WTC11 (cell line): ENCODE measurements around the gene CROCC2. TPM values are rescaled to one million over a fixed set of nuclear protein-coding genes. Genes with fewer than 3 reads are reported as not detected.

ENCODE experiments used
- ATAC-seq: fragments of 200-7000 bp; cut with Tn5 transposase; 2 replicates; pipeline ENCODE4 v1.10.0; 2021; ENCODE audit warnings: mild to moderate bottlenecking, moderate library complexity
- CTCF ChIA-PET: fragments of 300-600 bp; sonication (Branson Sonifier 250); formaldehyde crosslinking; loops from one replicate; lab custom pipeline; 2021; ENCODE audit warnings: antibody characterized with exemption; lab: Charles Lee
- POLR2A ChIA-PET: fragments of 350-600 bp; sonication (Branson Sonifier 250); formaldehyde crosslinking; loops from one replicate; lab custom pipeline; 2021; ENCODE audit warnings: antibody characterized with exemption; lab: Charles Lee
- DNase-seq: peaks from one replicate; pipeline ENCODE4 v3.0.0; 2021; ENCODE audit warnings: low spot score
- H3K27ac Mint-ChIP-seq: 2 replicates; pipeline ENCODE4 v1.8.0; 2021; ENCODE audit warnings: mixed read lengths
- H3K27me3 Mint-ChIP-seq: 2 replicates; pipeline ENCODE4 v1.8.0; 2021; ENCODE audit warnings: low read depth, mild to moderate bottlenecking, moderate library complexity, mixed read lengths
- H3K36me3 Mint-ChIP-seq: 2 replicates; pipeline ENCODE4 v1.8.0; 2021; ENCODE audit warnings: mixed read lengths
- H3K4me1 Mint-ChIP-seq: 2 replicates; pipeline ENCODE4 v1.8.0; 2022; ENCODE audit warnings: mixed read lengths
- H3K4me3 Mint-ChIP-seq: 2 replicates; pipeline ENCODE4 v1.8.0; 2021; ENCODE audit warnings: mild to moderate bottlenecking, moderate library complexity, mixed read lengths
- H3K9me3 Mint-ChIP-seq: 2 replicates; pipeline ENCODE4 v1.8.0; 2021; ENCODE audit warnings: mixed read lengths
- E2F4 ChIP-seq: sonication (generic); formaldehyde crosslinking; IDR thresholded peaks from 2 replicates; pipeline ENCODE4 v1.8.1; 2022; ENCODE audit warnings: low read depth, mild to moderate bottlenecking, moderate library complexity, missing genetic modification reagents, borderline replicate concordance
- ESRRA ChIP-seq: sonication (generic); formaldehyde crosslinking; IDR thresholded peaks from 2 replicates; pipeline ENCODE4 v1.8.1; 2022; ENCODE audit warnings: mild to moderate bottlenecking, missing genetic modification reagents, borderline replicate concordance
- FOXJ3 ChIP-seq: sonication (generic); formaldehyde crosslinking; IDR thresholded peaks from 2 replicates; pipeline ENCODE4 v1.9.0; 2021; ENCODE audit warnings: missing genetic modification reagents, mild to moderate bottlenecking, borderline replicate concordance
- GABPB1 ChIP-seq: sonication (generic); formaldehyde crosslinking; IDR thresholded peaks from 2 replicates; pipeline ENCODE4 v1.8.1; 2023; ENCODE audit warnings: mild to moderate bottlenecking, missing genetic modification reagents
- IRF2 ChIP-seq: sonication (generic); formaldehyde crosslinking; IDR thresholded peaks from 2 replicates; pipeline ENCODE4 v1.8.0; 2022; ENCODE audit warnings: low read depth, missing genetic modification reagents, borderline replicate concordance
- MAX ChIP-seq: sonication (generic); formaldehyde crosslinking; IDR thresholded peaks from 2 replicates; pipeline ENCODE4 v1.8.0; 2022; ENCODE audit warnings: mild to moderate bottlenecking, missing genetic modification reagents
- MYBL2 ChIP-seq: sonication (generic); formaldehyde crosslinking; IDR thresholded peaks from 2 replicates; pipeline ENCODE4 v1.8.1; 2023; ENCODE audit warnings: mild to moderate bottlenecking, moderate library complexity, missing genetic modification reagents
- PREB ChIP-seq: sonication (generic); formaldehyde crosslinking; IDR thresholded peaks from 2 replicates; pipeline ENCODE4 v1.8.1; 2022; ENCODE audit warnings: mild to moderate bottlenecking, missing genetic modification reagents, moderate library complexity, borderline replicate concordance
- RELA ChIP-seq: sonication (generic); formaldehyde crosslinking; IDR thresholded peaks from 2 replicates; pipeline ENCODE4 v1.8.1; 2022; ENCODE audit warnings: missing genetic modification reagents, mild to moderate bottlenecking, borderline replicate concordance
- SOX15 ChIP-seq: fragments of 250-450 bp; sonication (Bioruptor Pico); IDR thresholded peaks from 2 replicates; pipeline ENCODE4 v1.9.0; 2021; ENCODE audit warnings: mild to moderate bottlenecking
- ZBTB43 ChIP-seq: sonication (generic); formaldehyde crosslinking; IDR thresholded peaks from 2 replicates; pipeline ENCODE4 v1.8.1; 2023; ENCODE audit warnings: mild to moderate bottlenecking, missing genetic modification reagents
- ZNF263 ChIP-seq: sonication (generic); formaldehyde crosslinking; IDR thresholded peaks from 2 replicates; pipeline ENCODE4 v1.8.1; 2022; ENCODE audit warnings: low read depth, mild to moderate bottlenecking, moderate library complexity, missing genetic modification reagents
- ZNF317 ChIP-seq: sonication (generic); formaldehyde crosslinking; IDR thresholded peaks from 2 replicates; pipeline ENCODE4 v1.8.1; 2023; ENCODE audit warnings: low read depth, mild to moderate bottlenecking, moderate library complexity, missing genetic modification reagents, borderline replicate concordance
- ZNF671 ChIP-seq: fragments of 250-450 bp; sonication (Bioruptor Pico); IDR thresholded peaks from 2 replicates; pipeline ENCODE4 v1.8.0; 2021; ENCODE audit warnings: mild to moderate bottlenecking
- total RNA-seq: library from RNA; stranded (reverse); gene quantifications from 3 replicates; pipeline ENCODE4 v1.2.3, GENCODE V29; 2021
- TF ChIP-seq, protein P1 (sequence below): sonication (generic); formaldehyde crosslinking; IDR thresholded peaks from 2 replicates; pipeline ENCODE4 v1.8.1; 2023; ENCODE audit warnings: mild to moderate bottlenecking, moderate library complexity, missing genetic modification reagents
- TF ChIP-seq, protein P2 (sequence below): sonication (generic); formaldehyde crosslinking; IDR thresholded peaks from 2 replicates; pipeline ENCODE4 v1.8.1; 2023; ENCODE audit warnings: mild to moderate bottlenecking, missing genetic modification reagents, borderline replicate concordance
- TF ChIP-seq, protein P3 (sequence below): sonication (generic); formaldehyde crosslinking; IDR thresholded peaks from 2 replicates; pipeline ENCODE4 v1.8.0; 2022; ENCODE audit warnings: mild to moderate bottlenecking, missing genetic modification reagents

Gene CROCC2
- total RNA-seq, 1 experiment from 2014 or later: not detected

- TF ChIP-seq, protein P1, sequence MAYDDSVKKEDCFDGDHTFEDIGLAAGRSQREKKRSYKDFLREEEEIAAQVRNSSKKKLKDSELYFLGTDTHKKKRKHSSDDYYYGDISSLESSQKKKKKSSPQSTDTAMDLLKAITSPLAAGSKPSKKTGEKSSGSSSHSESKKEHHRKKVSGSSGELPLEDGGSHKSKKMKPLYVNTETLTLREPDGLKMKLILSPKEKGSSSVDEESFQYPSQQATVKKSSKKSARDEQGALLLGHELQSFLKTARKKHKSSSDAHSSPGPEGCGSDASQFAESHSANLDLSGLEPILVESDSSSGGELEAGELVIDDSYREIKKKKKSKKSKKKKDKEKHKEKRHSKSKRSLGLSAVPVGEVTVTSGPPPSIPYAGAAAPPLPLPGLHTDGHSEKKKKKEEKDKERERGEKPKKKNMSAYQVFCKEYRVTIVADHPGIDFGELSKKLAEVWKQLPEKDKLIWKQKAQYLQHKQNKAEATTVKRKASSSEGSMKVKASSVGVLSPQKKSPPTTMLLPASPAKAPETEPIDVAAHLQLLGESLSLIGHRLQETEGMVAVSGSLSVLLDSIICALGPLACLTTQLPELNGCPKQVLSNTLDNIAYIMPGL (CRISPR knock-in tag): no peak
- TF ChIP-seq SOX15 (CRISPR knock-in tag): no peak
- no peak for TF ChIP-seq ZNF263 (CRISPR knock-in tag)
- no peak for TF ChIP-seq FOXJ3 (CRISPR knock-in tag)
- TF ChIP-seq, protein P2, sequence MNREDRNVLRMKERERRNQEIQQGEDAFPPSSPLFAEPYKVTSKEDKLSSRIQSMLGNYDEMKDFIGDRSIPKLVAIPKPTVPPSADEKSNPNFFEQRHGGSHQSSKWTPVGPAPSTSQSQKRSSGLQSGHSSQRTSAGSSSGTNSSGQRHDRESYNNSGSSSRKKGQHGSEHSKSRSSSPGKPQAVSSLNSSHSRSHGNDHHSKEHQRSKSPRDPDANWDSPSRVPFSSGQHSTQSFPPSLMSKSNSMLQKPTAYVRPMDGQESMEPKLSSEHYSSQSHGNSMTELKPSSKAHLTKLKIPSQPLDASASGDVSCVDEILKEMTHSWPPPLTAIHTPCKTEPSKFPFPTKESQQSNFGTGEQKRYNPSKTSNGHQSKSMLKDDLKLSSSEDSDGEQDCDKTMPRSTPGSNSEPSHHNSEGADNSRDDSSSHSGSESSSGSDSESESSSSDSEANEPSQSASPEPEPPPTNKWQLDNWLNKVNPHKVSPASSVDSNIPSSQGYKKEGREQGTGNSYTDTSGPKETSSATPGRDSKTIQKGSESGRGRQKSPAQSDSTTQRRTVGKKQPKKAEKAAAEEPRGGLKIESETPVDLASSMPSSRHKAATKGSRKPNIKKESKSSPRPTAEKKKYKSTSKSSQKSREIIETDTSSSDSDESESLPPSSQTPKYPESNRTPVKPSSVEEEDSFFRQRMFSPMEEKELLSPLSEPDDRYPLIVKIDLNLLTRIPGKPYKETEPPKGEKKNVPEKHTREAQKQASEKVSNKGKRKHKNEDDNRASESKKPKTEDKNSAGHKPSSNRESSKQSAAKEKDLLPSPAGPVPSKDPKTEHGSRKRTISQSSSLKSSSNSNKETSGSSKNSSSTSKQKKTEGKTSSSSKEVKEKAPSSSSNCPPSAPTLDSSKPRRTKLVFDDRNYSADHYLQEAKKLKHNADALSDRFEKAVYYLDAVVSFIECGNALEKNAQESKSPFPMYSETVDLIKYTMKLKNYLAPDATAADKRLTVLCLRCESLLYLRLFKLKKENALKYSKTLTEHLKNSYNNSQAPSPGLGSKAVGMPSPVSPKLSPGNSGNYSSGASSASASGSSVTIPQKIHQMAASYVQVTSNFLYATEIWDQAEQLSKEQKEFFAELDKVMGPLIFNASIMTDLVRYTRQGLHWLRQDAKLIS: no peak
- TF ChIP-seq IRF2 (CRISPR knock-in tag): no peak
- no peak for TF ChIP-seq PREB (CRISPR knock-in tag)
- TF ChIP-seq ESRRA (CRISPR knock-in tag): no peak
Observed at GRCh38 chr2:241035142-241035817, 129.1 kb downstream of the CROCC2 start (continued).

- ChIA-PET CTCF (interaction anchor here (1.0 kb wide), 1 partner anchor 53 kb away, joined by 4 read pairs; no protein-coding TSS in a partner anchor), POLR2A (no interaction called here)
- no peaks in the 10 kb centered on the region for H3K9me3 Mint-ChIP-seq
- no peak for TF ChIP-seq GABPB1 (CRISPR knock-in tag)
- peak; percentile 36; the same call in 1 of the 2 replicates for TF ChIP-seq RELA (CRISPR knock-in tag)
- no peak for TF ChIP-seq ZNF317 (CRISPR knock-in tag)
- H3K27me3 Mint-ChIP-seq: peaks cover 18% of the 10 kb centered on the region
- peak overlapping the region; percentile 53 for H3K4me3 Mint-ChIP-seq
- H3K4me1 Mint-ChIP-seq: no peaks in the 10 kb centered on the region
- no peaks in the 10 kb centered on the region for H3K36me3 Mint-ChIP-seq
- DNase-seq (no peak), ATAC-seq (peak; percentile 15; the same call in 1 of the 2 replicates)
- no peak overlapping the region for H3K27ac Mint-ChIP-seq
Observed at GRCh38 chr2:241035818-241036396, 129.8 kb downstream of the CROCC2 start.

DNA sequence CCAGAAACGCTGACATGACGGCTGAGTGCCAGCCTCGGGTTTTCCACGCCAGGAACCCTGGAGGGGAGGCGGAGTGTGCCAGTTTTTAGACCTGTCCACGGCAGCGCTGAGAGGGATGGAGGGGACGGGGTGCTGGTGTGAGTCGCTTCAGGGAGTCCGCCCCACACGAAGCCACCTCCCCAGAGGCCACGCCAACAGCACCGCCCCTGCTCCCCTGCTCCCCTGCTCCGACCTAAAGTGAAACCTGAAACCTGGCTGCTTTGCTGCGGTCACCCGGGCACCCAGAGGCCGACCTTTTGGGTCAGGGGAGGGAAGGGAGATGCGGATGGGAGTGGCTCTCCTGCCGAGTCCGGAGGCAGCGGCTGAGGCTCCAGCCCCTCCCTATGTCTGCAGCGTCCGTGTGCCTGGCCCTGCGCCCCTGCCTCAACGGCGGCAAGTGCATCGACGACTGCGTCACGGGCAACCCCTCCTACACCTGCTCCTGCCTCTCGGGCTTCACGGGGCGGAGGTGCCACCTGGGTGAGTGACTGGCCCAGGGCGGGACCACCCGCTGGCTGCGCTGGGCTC is 130.3 kb downstream of the CROCC2 start:
- Mint-ChIP-seq H3K36me3 (no peaks in the 10 kb centered on the region), H3K4me3 (peak overlapping the region; percentile 53), H3K9me3 (no peaks in the 10 kb centered on the region), H3K27ac (no peak overlapping the region), H3K27me3 (peaks cover 18% of the 10 kb centered on the region), H3K4me1 (no peaks in the 10 kb centered on the region)
- DNase-seq (peak; percentile 52), ATAC-seq (peak; percentile 72)
- CTCF ChIA-PET: interaction anchor here (1.0 to 1.4 kb wide), 2 partner anchors 42 to 53 kb away, joined by 4 to 5 read pairs; no protein-coding TSS in a partner anchor
- POLR2A ChIA-PET: no interaction called here
- peak; percentile 53 for TF ChIP-seq MAX (CRISPR knock-in tag)
- TF ChIP-seq ZBTB43 (CRISPR knock-in tag): peak; percentile 75; the same call in 1 of the 2 replicates
- no peak for TF ChIP-seq E2F4
- TF ChIP-seq, protein P3, sequence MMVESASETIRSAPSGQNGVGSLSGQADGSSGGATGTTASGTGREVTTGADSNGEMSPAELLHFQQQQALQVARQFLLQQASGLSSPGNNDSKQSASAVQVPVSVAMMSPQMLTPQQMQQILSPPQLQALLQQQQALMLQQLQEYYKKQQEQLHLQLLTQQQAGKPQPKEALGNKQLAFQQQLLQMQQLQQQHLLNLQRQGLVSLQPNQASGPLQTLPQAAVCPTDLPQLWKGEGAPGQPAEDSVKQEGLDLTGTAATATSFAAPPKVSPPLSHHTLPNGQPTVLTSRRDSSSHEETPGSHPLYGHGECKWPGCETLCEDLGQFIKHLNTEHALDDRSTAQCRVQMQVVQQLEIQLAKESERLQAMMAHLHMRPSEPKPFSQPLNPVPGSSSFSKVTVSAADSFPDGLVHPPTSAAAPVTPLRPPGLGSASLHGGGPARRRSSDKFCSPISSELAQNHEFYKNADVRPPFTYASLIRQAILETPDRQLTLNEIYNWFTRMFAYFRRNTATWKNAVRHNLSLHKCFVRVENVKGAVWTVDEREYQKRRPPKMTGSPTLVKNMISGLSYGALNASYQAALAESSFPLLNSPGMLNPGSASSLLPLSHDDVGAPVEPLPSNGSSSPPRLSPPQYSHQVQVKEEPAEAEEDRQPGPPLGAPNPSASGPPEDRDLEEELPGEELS (CRISPR knock-in tag): no peak
- TF ChIP-seq MYBL2 (CRISPR knock-in tag): peak; percentile 57; the same call in 1 of the 2 replicates
- no peak; the same call in 1 of the 2 replicates for TF ChIP-seq RELA (CRISPR knock-in tag)
- TF ChIP-seq ZNF263 (CRISPR knock-in tag): no peak
- TF ChIP-seq ZNF671 (CRISPR knock-in tag): no peak
